ENCODE measurements around the gene CYBA. TPM values are rescaled to one million over a fixed set of nuclear protein-coding genes. Genes with fewer than 3 reads are reported as not detected.
"Not testable (repeated sequence)": the region's sequence is repeated elsewhere in the genome, so short reads cannot be mapped to it uniquely, and the experiment has no call there.

CYBA gene
- polyA plus RNA-seq, 2 of the 4 experiments (the other 2 are of a cell fraction), result 75.7 to 185 TPM

GRCh38 chr16:88669493-88669892, 18.6 kb upstream of the CYBA start:
- FAIRE-seq; DNase-seq (ENCODE audit: low read depth in 1 of 2, low spot score in 1 of 2); ATAC-seq; H3K4me3 ChIP-seq; H3K27ac ChIP-seq; H3K4me2 ChIP-seq; H3K9me3 ChIP-seq; H3K4me1 ChIP-seq; POLR2A ChIA-PET: not testable (repeated sequence)
- TF ChIP-seq ZC3H11A (IDR thresholded peaks at IDR 0.05), result peak; percentile 90
- CTCF ChIA-PET, result interaction anchor here (0.6 to 2.4 kb wide), 6 partner anchors 11 to 785 kb away, joined by 3 to 9 read pairs (median 4); partner anchors contain the start of gene SNAI3
- 85% methylated on average over 8 of the region's 8 CpGs for WGBS (ENCODE audit: missing lambda C conversion rate)

- Histone ChIP-seq H3K4me2 (no peak overlapping the region), H3K9me3 (no peaks in the 10 kb centered on the region), H3K27ac (no peak overlapping the region), H3K4me3 (no peak overlapping the region), H3K4me1 (peaks cover 5% of the 10 kb centered on the region; the same call in 1 of the 3 replicates)
- FAIRE-seq (no peak), ATAC-seq (no peak), DNase-seq (ENCODE audit: low read depth in 1 of 2, low spot score in 1 of 2) (no peak)
- TF ChIP-seq PBX3 (IDR thresholded peaks at IDR 0.05) (no peak), SMC3 (IDR thresholded peaks at IDR 0.05) (no peak), NFE2L2 (conservative IDR thresholded peaks at IDR 0.05; ENCODE audit: low read length) (no peak), MAX (IDR thresholded peaks at IDR 0.05) (no peak), EHF (CRISPR knock-in tag; IDR thresholded peaks at IDR 0.05) (no peak), CBX2 (IDR thresholded peaks at IDR 0.05; ENCODE audit: borderline replicate concordance, low read depth) (no peak), HDAC2 (IDR thresholded peaks at IDR 0.05) (no peak), RNF2 (IDR thresholded peaks at IDR 0.05; ENCODE audit: borderline replicate concordance, low read depth) (no peak), HOXB5 (CRISPR knock-in tag; IDR thresholded peaks at IDR 0.05) (no peak), PHF8 (IDR thresholded peaks at IDR 0.05; ENCODE audit: borderline replicate concordance, low read depth) (no peak), FOSL2 (IDR thresholded peaks at IDR 0.05) (no peak), FOSL2 (CRISPR knock-in tag; IDR thresholded peaks at IDR 0.05) (no peak), ZSCAN20 (CRISPR knock-in tag; IDR thresholded peaks at IDR 0.05) (no peak)
- ChIA-PET POLR2A (no interaction called here), CTCF (no interaction called here)
- WGBS (ENCODE audit: missing lambda C conversion rate), result 85% methylated on average over 5 of the region's 5 CpGs
These were observed 16.6 kb upstream of the CYBA start for GRCh38 chr16:88667461-88667860.

- Histone ChIP-seq H3K4me3 (no peak overlapping the region), H3K27ac (no peak overlapping the region)
These were observed 14.7 kb upstream of the CYBA start for GRCh38 chr16:88665570-88665969.

GRCh38 chr16:88665148-88665547, 14.3 kb upstream of the CYBA start:
- no peak for FAIRE-seq
- POLR2A ChIA-PET, result no interaction called here
- Histone ChIP-seq H3K4me2 (no peak overlapping the region), H3K4me3 (no peak overlapping the region), H3K27ac (no peak overlapping the region), H3K9me3 (no peaks in the 10 kb centered on the region), H3K4me1 (peaks cover 9% of the 10 kb centered on the region; the same call in 1 of the 3 replicates)
- WGBS (ENCODE audit: missing lambda C conversion rate), result 84% methylated on average over 4 of the region's 4 CpGs
- CTCF ChIA-PET, result interaction anchor here (1.3 to 2.2 kb wide), 3 partner anchors 16 to 43 kb away, joined by 3 to 7 read pairs (median 6); no protein-coding TSS in a partner anchor
- ATAC-seq, result no peak
- TF ChIP-seq ZNF302 (CRISPR knock-in tag; IDR thresholded peaks at IDR 0.05), result no peak
- no peak for TF ChIP-seq ZFP36 (IDR thresholded peaks at IDR 0.05; ENCODE audit: borderline replicate concordance, partially characterized antibody)
- TF ChIP-seq NR3C1 (IDR thresholded peaks at IDR 0.05), result no peak
- no peak for TF ChIP-seq GATA3 (IDR thresholded peaks at IDR 0.05; ENCODE audit: borderline replicate concordance)
- TF ChIP-seq EP300 (IDR thresholded peaks at IDR 0.05), result no peak
- TF ChIP-seq JUNB (IDR thresholded peaks at IDR 0.05), result no peak
- TF ChIP-seq RNF2 (IDR thresholded peaks at IDR 0.05; ENCODE audit: borderline replicate concordance, low read depth), result no peak
- no peak for DNase-seq (ENCODE audit: low read depth in 1 of 2, low spot score in 1 of 2)

More at GRCh38 chr16:88665570-88665969, 14.7 kb upstream of the CYBA start:
- FAIRE-seq (no peak), ATAC-seq (no peak), DNase-seq (ENCODE audit: low read depth in 1 of 2, low spot score in 1 of 2) (no peak)
- TF ChIP-seq NPAS2 (CRISPR knock-in tag; IDR thresholded peaks at IDR 0.05; ENCODE audit: borderline replicate concordance), result no peak
- no peak for TF ChIP-seq TFCP2L1 (CRISPR knock-in tag; IDR thresholded peaks at IDR 0.05)
- no peak for TF ChIP-seq ZSCAN20 (CRISPR knock-in tag; IDR thresholded peaks at IDR 0.05)
- TF ChIP-seq ZFP36 (IDR thresholded peaks at IDR 0.05; ENCODE audit: borderline replicate concordance, partially characterized antibody), result no peak
- H3K9me3 ChIP-seq, result no peaks in the 10 kb centered on the region
- CTCF ChIA-PET, result interaction anchor here (1.7 to 2.2 kb wide), 2 partner anchors 16 to 20 kb away, joined by 6 to 7 read pairs; no protein-coding TSS in a partner anchor
- peaks cover 9% of the 10 kb centered on the region; the same call in 1 of the 3 replicates for H3K4me1 ChIP-seq
- 91% methylated on average over 3 of the region's 3 CpGs for WGBS (ENCODE audit: missing lambda C conversion rate)
- POLR2A ChIA-PET, result no interaction called here
- no peak overlapping the region for H3K4me2 ChIP-seq
